MCF 10A (cell line): ENCODE results near the gene ADGRG4. TPM values are rescaled to one million over a fixed set of nuclear protein-coding genes. Genes with fewer than 3 reads are reported as not detected.

Experiments
- BruUV-seq: library from RNA; stranded (reverse); fragments of 400-500 nt; replicated peaks from 2 replicates; lab custom pipeline; 2021; lab: Mats Ljungman, UMichigan
- CTCF ChIA-PET: fragments of 300-600 bp; sonication (Branson Sonifier 250); formaldehyde crosslinking; extraction: SDS; loops from one replicate; lab custom pipeline; 2021; ENCODE audit warnings: antibody characterized with exemption, inconsistent platforms; lab: Yijun Ruan, JAX
- POLR2A ChIA-PET: fragments of 300-600, 350-650 bp; sonication (Branson Sonifier 250); formaldehyde crosslinking; extraction: SDS; loops from one replicate; lab custom pipeline; 2020; ENCODE audit warnings: antibody characterized with exemption, inconsistent platforms; lab: Yijun Ruan, JAX
- DNase-seq: peaks from one replicate; pipeline ENCODE4 v3.0.0-alpha.2; 2018; ENCODE audit not compliant: unreplicated experiment
- H3K27ac Mint-ChIP-seq: one replicate; pipeline ENCODE4 v1.8.0; 2022; ENCODE audit warnings: mild to moderate bottlenecking, low read depth, mixed read lengths; ENCODE audit not compliant: unreplicated experiment
- H3K27me3 Mint-ChIP-seq: one replicate; pipeline ENCODE4 v1.8.0; 2022; ENCODE audit warnings: mixed read lengths; ENCODE audit not compliant: insufficient read depth, unreplicated experiment
- H3K36me3 Mint-ChIP-seq: one replicate; pipeline ENCODE4 v1.8.0; 2022; ENCODE audit warnings: mild to moderate bottlenecking, moderate library complexity, mixed read lengths; ENCODE audit not compliant: insufficient read depth, unreplicated experiment
- H3K4me1 Mint-ChIP-seq: one replicate; pipeline ENCODE4 v1.8.0; 2022; ENCODE audit warnings: mixed read lengths; ENCODE audit not compliant: insufficient read depth, unreplicated experiment
- H3K4me3 Mint-ChIP-seq: one replicate; pipeline ENCODE4 v1.8.0; 2022; ENCODE audit warnings: mild to moderate bottlenecking, moderate library complexity, mixed read lengths; ENCODE audit not compliant: unreplicated experiment
- H3K9me3 Mint-ChIP-seq: one replicate; pipeline ENCODE4 v1.8.0; 2022; ENCODE audit warnings: mixed read lengths; ENCODE audit not compliant: unreplicated experiment
- CTCF ChIP-seq: fragments of 200-600 bp; IDR thresholded peaks from one replicate; pipeline ENCODE4 v1.8.0; 2022; ENCODE audit warnings: antibody characterized with exemption, mild to moderate bottlenecking; ENCODE audit not compliant: unreplicated experiment
- intact Hi-C: fragments of 100-400 bp; cut with micrococcal nuclease; formaldehyde crosslinking; loops from 2 replicates; pipeline ENCODE4 v1.14.1; 2022
- total RNA-seq: library from RNA; stranded (reverse); gene quantifications from 2 replicates; pipeline ENCODE4 v1.2.3, GENCODE V29; 2022

The ADGRG4 gene
- total RNA-seq, 1 experiment from 2014 or later: not detected

GRCh38 chrX:136457303-136457917 is 156.6 kb downstream of the ADGRG4 start:
- H3K36me3 Mint-ChIP-seq: no peaks in the 10 kb centered on the region
- intact Hi-C loops: no loop called here
- no peak for TF ChIP-seq CTCF
- CTCF ChIA-PET: no interaction called here
- no peak overlapping the region for H3K4me3 Mint-ChIP-seq
- no peaks in the 10 kb centered on the region for H3K4me1 Mint-ChIP-seq
- H3K9me3 Mint-ChIP-seq: no peaks in the 10 kb centered on the region
- H3K27ac Mint-ChIP-seq: no peak overlapping the region
- peaks cover 25% of the 10 kb centered on the region for H3K27me3 Mint-ChIP-seq
- POLR2A ChIA-PET: no interaction called here
- DNase-seq: peak; percentile 30
- no TSS peak for BruUV-seq

DNA sequence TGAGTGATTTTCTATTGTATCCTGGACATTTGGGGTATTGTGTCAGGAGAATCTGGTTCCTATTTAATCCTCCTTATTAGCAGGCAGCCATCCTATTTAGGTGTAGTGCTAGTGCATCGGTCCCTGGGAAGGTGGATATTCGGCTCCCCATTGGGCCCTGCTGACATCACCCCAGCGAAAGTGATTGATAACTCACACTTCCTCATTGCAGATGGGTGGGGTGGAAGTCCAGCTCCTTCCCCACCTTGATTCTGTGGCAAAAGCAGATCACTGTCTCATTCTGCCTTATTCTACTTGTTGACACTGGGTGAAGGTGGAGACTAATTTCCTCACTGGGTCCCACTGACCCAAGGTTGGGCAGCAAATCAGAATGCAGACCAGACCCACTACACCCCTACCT is 163.8 kb downstream of the ADGRG4 start:
- ChIA-PET POLR2A (no interaction called here), CTCF (no interaction called here)
- no TSS peak for BruUV-seq

More for the DNA sequence above, 163.8 kb downstream of the ADGRG4 start:
- Mint-ChIP-seq H3K4me1 (no peaks in the 10 kb centered on the region), H3K9me3 (no peaks in the 10 kb centered on the region), H3K4me3 (no peak overlapping the region), H3K36me3 (no peaks in the 10 kb centered on the region), H3K27ac (no peak overlapping the region), H3K27me3 (peaks cover 40% of the 10 kb centered on the region)
- DNase-seq: no peak
- intact Hi-C loops: no loop called here
- no peak for TF ChIP-seq CTCF

Other genes starting within 250 kb of the ADGRG4 start
- 16.6 and 19.4 TPM in 2 replicates for gene FHL1, start 153.4 kb upstream of the ADGRG4 start, total RNA-seq
- 18.0 and 21.1 TPM in 2 replicates for gene MAP7D3, start 49.6 kb upstream of the ADGRG4 start, total RNA-seq
- gene BRS3, start 187.0 kb downstream of the ADGRG4 start, total RNA-seq: not detected in 2 replicates
- 17.6 and 23.3 TPM in 2 replicates for gene HTATSF1, start 196.6 kb downstream of the ADGRG4 start, total RNA-seq
- not detected in 2 replicates for gene VGLL1, start 231.3 kb downstream of the ADGRG4 start, total RNA-seq